HG02981 (cell line): ENCODE measurements around the gene ODAD3.
"Not testable (repeated sequence)": the region's sequence is repeated elsewhere in the genome, so short reads cannot be mapped to it uniquely, and the experiment has no call there.

ENCODE experiments used
- ATAC-seq: cut with Tn5 transposase; IDR thresholded peaks from one replicate; pipeline ENCODE4 v1.9.1; 2021; ENCODE audit warnings: mild to moderate bottlenecking, moderate library complexity; ENCODE audit not compliant: unreplicated experiment

ODAD3 gene

DNA sequence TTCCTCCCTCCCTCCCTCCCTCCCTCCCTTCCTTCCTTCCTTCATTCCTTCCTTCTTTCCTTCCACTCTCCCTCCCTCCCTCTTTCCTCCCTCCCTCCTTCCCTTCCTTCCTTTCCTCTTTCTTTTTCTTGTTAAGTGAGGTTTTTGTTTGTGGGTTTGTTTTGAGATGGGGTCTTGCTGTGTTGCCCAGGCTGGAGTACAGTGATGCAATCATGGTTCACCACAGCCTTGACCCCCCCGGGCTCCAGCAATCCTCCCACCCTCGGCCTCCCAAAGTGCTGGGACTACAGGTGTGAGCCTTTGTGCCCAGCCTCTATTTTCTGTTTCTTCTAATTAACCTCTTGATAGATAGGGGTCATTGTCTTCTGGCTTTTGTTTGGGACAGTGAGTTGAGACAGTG, 26.5 kb upstream of the ODAD3 start:
- ATAC-seq: no peak

DNA sequence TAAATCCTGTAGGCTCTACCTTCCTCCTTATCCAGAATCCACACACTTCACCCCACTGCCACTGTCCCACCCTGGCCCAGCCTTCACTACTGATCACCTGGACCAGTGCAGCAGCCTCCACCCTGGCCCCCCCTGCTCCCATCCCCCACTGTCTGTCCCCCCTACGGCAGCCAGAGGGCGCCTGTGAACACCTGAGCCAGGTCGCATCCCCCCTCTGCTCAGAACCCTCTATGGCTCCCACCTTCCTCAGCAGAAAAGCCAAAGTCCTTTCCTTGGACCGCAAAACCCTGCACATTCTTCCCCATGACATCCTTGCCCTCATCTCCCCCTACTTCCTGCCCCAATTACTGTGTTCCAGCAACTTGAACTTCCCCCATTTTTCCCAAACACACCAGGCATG, 25.3 kb upstream of the ODAD3 start:
- ATAC-seq: no peak

DNA sequence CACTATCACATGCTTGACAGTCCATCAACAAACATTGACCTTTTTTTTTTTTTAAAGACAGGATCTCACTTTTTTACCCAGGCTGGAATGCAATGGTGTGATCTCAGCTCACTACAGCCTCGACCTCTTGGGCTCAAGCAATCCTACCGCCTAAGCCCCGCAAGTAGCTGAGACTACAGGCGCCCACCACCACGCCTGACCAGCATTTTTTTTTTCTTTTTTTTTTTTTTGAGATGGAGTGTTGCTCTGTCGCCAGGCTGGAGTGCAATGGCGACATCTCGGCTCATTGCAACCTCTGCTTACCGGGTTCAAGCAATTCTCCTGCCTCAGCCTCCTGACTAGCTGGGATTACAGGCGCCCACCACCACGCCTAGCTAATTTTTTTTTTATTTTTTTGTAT, 24.0 kb upstream of the ODAD3 start:
- not testable (repeated sequence) for ATAC-seq

DNA sequence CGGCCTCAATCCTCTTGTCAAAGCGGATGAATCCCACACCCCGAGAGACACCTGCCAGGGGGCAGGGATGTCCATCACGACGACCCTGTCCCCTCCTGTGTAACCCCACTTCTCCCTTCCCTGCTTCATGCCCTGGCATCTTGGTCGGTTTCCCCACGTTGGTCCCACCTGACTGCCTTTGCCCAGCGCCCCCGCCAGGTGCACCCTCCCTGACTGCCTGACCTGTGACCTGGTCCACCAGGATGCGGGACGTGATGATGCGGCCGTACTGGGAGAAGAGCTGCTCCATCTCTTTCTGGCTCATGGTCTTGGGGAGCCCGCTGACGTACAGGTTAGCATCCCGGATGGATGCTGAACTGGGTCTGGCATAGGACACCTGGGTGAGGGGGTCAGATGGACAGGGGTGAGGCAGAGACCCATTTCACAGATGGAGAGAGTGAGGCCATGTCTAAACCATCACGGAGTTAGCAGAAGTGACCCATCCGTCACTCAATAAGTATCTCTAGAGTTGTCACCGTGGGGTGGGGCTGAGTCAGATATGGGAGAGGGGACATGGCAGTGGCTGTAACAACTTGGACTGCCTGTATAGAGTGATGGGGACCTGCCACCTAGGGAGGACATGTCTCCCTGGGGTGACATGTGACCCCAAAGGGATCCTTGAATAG, 23.4 kb upstream of the ODAD3 start:
- ATAC-seq: no peak

DNA sequence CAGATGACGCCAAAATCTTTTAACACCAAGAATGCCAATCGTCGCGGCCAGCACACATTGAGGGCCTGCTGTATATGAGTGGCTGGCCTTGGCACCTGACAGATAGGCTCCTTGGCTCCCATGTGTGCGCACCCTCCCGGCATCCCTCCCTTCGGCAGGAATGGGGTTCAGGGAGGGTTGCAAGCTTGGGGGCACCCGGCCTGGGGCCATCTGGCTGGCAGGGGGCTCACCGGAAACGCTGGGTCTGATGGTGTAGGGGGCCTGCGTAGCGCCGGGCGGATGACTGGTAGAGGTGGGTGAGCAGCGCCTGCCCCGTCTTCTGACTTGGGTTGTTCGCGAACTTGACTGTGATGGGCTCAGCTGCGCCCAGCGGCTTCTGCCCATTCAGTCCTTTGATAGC, 22.9 kb upstream of the ODAD3 start:
- ATAC-seq: no peak

DNA sequence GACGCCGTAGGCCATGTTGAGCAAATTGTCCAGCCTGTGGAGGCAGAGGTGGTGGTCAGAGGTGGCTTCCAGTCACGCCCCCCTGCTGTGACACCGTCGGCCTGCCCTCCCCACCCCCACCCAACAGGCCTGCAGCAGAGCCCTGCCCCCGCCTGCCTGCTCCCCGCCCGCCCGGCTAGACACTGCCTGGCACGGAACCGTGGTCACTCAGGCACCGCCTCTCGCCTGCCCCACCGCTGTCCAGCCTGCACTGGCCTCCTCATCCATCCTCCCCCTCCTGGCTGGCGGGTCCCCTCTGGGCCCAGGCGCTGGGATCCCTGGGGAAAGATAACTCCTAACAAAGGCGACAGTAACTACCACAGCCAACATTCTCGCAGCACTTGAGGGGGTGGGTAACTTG, 22.2 kb upstream of the ODAD3 start:
- no peak for ATAC-seq

DNA sequence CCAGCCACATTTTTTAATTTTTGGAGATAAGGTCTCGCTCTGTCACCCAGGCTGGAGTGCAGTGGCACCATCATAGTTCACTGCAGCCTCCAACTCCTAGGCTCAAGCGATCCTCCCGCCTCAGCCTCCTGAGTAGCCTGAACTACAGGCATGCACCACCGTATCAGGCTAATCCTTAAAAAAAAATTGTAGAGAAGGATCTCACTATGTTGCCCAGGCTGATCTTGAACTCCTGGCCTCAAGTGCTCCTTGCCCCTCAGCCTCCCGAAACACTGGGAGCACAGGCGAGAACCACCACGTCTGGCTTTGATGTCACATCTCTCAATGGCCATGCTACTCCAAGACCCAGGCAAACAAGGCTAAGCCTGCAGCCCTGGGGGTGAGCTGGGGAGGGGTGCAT, 21.7 kb upstream of the ODAD3 start:
- ATAC-seq: no peak

DNA sequence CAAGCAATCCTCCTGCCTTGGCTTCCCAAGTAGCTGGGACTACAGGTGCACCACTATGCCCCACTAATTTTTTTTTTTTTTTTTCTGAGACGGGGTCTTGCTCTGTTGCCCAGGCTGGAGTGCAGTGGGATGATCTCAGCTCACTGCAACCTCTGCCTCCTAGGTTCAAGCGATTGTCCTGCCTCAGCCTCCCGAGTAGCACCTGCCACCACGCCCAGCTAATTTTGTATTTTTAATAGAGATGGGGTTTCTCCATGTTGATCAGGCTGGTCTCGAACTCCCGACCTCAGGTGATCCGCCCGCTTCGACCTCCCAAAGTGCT, 20.3 kb upstream of the ODAD3 start:
- ATAC-seq: not testable (repeated sequence)

DNA sequence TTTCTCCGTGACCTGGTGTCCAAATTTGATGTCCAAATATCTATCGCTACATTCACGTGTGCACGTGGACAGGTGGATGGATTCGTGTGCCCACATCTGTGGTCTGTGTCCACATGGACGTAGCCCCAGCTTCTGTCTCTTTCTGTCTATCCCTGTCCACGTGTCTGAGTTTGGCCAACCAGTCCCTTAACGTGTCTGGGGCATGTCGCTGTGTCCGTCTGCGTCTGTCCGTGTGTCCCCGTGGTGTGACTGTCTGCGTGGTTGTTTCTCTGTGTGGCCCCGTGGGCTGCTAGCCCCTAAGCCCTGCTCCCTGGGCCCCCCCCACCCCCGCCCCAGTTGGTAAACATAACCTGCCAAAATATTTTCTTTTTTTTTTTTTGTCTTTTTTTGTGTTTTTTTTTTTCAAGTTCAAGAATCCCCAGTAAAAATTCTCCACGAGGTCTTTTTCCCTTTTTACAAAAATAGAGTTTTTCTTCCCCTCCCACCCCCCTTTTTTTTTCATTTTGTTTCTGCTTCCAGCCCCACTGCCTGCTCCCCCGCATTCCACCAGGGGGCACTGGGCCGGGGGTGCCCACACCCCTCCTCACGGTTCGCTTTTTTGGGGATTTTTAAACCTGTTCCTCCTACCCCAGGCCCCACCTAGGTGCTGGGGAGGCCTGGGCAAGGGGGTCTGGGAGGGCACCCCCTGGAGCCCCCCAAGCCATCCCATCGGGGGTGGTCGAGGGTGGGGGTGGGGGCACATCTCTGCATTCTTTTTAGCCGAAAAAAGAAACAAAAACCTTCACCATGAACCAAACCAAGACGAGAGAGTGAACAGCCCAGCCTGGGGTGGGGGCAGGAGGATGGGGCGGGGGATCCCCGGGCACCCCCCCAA, 18.8 kb upstream of the ODAD3 start:
- no peak for ATAC-seq

DNA sequence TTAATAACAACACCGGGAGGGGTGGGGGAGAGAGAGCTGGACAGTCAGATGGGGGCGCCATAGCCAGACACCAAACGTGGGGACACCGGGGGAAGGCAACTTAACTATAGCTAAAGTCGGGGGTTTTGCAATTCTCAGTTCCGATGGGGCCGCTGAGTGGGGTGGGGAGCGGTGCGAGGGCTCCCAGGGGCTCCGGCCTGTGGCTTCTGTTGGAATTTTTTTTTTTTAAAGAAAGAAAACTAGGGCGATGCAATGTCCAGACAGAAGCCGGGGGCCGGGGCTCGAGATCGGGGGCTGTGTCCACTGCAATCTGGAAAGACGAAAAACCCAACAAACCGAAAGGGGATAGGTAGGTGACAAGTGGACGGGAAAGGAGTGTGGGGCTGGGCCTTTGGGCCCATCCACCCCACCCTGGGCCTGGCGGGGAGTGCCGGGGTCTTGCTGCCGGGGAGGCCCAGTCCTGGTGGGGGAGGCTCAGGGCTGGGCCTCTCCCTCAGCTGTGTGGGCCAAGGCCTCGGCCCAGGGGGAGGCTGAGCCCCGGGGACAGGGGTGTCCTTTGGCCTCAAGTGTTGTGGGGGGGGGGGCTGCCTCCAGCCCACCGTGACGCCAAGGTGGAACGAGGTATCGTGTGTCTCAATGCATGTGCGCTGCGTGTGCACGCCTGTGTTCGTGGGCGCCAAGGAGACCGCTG, 17.8 kb upstream of the ODAD3 start:
- ATAC-seq: no peak

DNA sequence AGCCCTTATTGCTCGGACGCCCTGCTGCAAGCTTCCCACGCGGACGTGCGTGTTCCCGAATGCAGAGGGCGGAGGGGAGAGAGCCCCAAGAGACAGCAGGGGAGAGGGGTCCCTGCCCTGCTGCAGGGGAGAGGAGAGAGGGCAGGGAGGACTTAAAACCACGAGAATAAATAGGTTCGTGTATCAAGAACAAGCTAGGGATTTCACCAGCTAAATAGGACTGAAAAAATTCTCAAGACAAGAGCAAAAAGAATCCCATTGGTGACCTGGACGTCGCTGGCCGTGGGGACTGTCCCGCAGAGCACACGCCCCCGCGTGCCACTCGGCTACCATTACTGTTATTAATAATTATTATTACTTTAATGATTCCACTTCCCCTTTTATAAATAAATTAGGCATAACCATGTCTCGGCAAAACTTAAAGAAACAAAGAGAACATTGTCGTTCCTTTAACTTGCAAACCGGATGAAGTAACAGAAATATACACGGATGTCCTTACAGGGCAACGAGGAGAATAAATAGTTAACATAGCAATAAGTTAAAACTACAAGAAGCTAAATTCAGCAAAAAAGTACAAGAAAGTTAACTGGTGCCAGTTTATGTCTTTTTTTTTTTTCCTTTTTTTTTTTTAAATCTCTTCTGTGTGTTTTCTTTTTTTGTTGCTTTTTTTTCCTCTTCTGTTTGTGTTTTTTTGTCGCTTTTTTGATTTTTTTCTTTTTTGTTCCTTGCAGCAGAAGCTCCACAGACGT, 17.1 kb upstream of the ODAD3 start:
- no peak for ATAC-seq

DNA sequence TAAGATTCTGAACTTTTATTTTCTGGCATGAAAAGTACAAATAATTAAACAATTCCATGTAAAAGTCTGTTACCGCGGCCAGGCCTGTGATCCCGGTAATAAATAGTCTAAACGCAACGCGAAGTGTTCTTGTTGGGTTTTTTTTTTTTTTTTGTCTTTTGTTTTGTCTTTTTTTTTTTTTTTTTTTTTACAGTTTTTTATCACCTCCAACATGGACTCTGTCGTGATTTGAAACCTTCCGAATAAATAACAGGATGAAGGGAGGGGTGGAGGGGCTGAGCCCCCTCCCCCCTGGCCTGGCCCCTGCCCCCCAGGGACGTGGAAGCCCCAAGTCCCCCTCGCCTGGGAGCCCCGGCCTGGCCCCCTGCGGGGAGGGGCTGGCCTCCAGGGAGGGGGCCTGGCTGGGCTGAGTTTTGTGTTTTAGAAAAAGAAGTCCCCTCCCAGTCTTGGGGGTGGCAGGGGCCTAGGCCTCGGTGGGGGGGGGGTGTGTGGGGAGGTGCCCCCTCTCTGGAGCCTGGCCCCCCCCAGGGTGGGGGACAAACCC, 16.5 kb upstream of the ODAD3 start:
- ATAC-seq: no peak

DNA sequence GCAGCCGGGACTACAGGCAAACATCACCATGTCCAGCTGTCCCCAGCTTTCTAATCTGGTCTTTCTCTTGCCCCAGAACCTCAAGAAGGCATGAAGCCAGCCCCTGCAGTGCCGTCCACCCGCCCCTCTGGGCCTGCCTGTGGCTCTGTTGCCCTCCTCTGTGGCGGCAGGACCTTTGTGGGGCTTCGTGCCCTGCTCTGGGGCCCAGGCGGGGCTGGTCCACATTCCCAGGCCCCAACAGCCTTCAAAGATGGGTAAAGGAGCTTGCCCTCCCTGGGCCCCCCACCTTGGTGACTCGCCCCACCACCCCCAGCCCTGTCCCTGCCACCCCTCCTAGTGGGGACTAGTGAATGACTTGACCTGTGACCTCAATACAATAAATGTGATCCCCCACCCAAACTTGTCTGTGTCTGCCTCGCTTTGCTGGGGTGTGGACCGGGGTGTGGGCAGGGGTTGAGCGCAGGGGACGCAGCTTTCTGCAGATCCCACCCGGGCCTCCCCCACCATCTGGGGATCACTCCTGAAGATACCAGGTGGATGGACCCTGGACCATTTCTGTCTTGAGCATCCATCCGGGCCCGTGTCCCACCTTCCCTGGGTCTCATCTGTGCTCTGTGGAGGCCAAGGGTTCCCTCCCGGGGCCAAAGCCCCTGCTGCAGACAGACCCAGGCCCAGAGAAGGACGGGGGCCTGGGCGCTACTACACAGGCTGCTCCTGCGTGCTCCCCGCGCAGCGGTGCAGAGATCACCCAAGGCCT, 15.8 kb upstream of the ODAD3 start:
- no peak for ATAC-seq

DNA sequence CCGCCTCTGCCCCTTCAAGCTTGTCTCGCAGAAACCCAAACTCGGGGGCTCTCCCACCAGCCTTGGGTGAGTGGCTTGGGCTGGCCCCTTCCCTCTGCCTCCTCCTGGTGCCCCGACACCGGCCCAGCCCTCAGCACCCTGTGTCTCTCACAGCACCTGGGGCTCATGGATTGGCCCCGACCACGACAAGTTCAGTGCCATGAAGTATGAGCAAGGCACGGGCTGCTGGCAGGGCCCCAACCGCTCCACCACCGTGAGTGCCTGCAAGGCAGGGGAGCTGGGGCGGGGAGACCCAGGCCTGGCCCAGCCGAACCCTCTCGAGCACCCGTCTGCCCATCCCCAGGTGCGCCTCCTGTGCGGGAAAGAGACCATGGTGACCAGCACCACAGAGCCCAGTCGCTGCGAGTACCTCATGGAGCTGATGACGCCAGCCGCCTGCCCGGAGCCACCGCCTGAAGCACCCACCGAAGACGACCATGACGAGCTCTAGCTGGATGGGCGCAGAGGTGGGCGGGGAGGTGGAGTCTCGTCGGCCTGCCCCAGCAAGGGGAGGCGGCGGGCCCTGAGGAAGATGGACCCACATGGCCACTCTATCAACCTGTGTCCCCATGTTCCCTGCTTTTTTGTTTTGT, 14.1 kb upstream of the ODAD3 start:
- ATAC-seq: no peak

DNA sequence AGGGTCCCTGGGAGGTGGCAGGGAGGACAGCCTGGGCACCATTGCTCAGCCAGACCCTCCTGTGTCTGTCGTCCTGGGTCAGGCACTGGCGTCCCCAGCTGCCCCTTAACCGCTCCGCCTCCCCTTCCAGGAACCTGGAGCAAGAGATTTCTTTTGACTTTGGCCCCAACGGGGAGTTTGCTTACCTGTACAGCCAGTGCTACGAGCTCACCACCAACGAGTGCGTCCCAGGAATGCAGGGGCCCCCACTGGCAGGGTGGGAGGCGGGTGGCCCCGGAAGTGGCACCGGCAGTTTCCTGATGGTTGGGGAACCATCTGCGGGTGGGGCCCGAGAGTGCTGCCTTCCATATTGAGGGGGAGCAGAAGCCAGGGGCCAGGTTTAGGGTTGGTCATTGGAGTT, 13.5 kb upstream of the ODAD3 start:
- ATAC-seq: no peak

DNA sequence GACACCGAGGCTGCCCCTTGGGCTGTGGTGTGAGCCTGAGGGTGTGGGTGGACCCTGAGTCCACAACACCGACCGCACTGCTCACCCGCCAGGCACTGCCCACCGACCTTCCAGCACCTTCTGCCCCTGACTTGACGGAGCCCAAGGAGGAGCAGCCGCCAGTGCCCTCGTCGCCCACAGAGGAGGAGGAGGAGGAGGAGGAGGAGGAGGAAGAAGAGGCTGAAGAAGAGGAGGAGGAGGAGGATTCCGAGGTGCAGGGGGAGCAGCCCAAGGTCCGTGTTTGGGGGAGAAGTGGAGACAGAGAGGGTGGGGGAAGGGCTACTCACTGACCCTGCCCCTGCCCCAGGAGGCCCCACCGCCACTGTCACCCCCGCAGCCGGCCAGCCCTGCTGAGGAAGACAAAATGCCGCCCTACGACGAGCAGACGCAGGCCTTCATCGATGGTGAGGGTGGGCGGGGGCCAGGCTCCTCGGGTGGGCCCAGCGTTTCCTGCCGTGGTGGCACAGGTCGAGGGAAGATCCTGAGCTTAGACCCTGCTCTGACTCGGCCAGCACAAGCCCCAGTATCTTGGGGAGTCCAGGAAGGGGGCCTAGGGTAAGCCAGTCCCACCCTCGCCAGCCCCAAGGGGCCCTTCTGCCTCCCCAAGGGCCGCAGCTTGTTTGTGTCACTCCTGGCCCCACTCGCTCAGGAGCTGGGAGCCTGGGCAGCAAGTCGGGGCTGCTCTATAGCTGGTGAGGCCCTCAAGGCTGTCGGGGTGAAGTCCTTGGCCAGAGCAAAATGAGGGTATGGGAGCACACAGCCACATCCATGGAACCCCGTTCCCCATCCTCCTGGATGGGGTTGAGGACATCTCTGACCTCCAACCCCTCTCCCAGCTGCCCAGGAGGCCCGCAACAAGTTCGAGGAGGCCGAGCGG, 12.7 kb upstream of the ODAD3 start:
- ATAC-seq: no peak

DNA sequence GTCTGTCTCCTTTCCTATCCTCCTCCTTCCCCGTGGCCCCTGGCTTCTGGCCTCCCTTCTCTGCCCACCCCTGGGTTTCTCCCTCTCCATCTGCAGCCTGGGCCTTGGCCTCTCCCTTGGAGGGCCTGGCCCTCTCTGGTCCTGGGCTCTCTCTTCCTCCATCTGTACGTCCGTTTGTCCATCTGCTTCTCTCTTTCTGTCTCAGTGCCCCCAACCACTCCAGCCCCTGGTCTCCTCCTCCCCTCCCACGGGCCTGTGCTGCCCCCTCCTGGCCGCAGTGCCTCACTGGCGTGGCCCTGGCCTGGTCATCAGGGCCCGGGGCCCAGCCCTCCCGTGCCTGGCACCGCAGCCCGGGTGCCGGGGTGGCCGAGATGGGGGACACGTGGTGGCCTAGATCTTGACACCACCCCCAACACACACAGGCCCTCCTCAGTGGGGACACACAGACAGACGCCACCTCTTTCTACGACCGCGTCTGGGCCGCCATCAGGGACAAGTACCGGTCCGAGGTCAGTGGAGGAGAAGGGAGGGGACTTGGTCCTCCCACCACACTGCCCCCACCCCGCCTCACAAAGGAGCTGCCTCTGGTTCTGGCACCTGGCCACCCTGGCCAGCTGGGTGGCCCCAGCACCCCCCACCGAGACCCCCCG, 11.9 kb upstream of the ODAD3 start:
- ATAC-seq: no peak

DNA sequence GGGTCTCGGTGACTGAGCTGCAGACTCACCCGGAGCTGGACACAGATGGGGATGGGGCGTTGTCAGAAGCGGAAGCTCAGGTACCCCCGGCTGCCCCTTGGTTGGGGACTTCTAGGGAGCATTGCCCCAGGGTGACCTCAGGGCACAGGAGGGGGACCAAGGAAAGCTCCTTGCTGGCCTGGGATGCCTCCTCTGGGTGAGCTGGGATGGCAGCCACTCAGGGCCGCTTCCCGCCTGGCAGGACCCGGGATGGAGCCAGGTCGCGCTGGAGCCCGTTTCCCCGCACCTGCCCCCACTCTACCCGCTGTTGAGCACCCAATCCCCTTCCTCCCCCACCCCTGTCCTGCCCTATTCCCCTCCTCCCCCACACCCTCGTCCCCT, 11.3 kb upstream of the ODAD3 start:
- ATAC-seq: no peak
